Posterior vena cava (tissue), 2 donors: ENCODE results near the gene PTPRN2. TPM values are rescaled to one million over a fixed set of nuclear protein-coding genes. Genes with fewer than 3 reads are reported as not detected.

Experiments used
- DNase-seq: peaks from one replicate; pipeline ENCODE4 v3.0.0-alpha.2; 2020; ENCODE audit warnings: low spot score
- intact Hi-C, 2 donors: fragments of 100-400 bp; cut with DNase I; formaldehyde crosslinking; loops; one replicate each; pipeline versions ENCODE4 v1.14.1 to v1.14.2; 2022 to 2023
- total RNA-seq, 2 donors: library from RNA; stranded (reverse); fragmentation: NEBNext Ultra II Directional; extraction: Animal tissue kit (Norgen Biotek cat#: 25700); gene quantifications; one replicate each; pipeline ENCODE4 v1.2.1, GENCODE V29; 2021
- donor health status: DM: yes; HTN: yes; CAD: no.
- donor health status: DM: yes; HTN: yes; CAD: no.

The PTPRN2 gene
- total RNA-seq, 2 donors from 2014 or later = 1.6 to 2.8 TPM

GRCh38 chr7:158082761-158083160, 504.9 kb downstream of the PTPRN2 start:
- intact Hi-C loops = no loop called here
- peak; percentile 64 for DNase-seq

GRCh38 chr7:158080899-158081445, 506.7 kb downstream of the PTPRN2 start:
- DNase-seq = peak; percentile 64

GRCh38 chr7:158077934-158078910, 509.4 kb downstream of the PTPRN2 start:
- DNase-seq = peak; percentile 26
- intact Hi-C loops = no loop called here

More at GRCh38 chr7:158080899-158081445, 506.7 kb downstream of the PTPRN2 start:
- intact Hi-C loops = no loop called here

- peak; percentile 79 for DNase-seq
- intact Hi-C loops = no loop called here
Measured at GRCh38 chr7:158077151-158077840, 510.3 kb downstream of the PTPRN2 start.

GRCh38 chr7:158076656-158077055, 511.0 kb downstream of the PTPRN2 start:
- intact Hi-C loops = no loop called here
- DNase-seq = peak; percentile 74

- peak; percentile 73 for DNase-seq
- intact Hi-C loops = no loop called here
Measured at GRCh38 chr7:158076215-158076614, 511.4 kb downstream of the PTPRN2 start.

GRCh38 chr7:158075633-158076001, 512.0 kb downstream of the PTPRN2 start:
- intact Hi-C loops = no loop called here
- peak; percentile 66 for DNase-seq

- intact Hi-C loops = no loop called here
- DNase-seq = peak; percentile 78
Measured at GRCh38 chr7:158074896-158075632, 512.6 kb downstream of the PTPRN2 start.

- DNase-seq = peak; percentile 65
- intact Hi-C loops = no loop called here
Measured at GRCh38 chr7:158073845-158074840, 513.5 kb downstream of the PTPRN2 start.

GRCh38 chr7:158072991-158073730, 514.5 kb downstream of the PTPRN2 start:
- intact Hi-C loops = no loop called here
- DNase-seq = peak; percentile 56

GRCh38 chr7:158070222-158070920, 517.3 kb downstream of the PTPRN2 start:
- DNase-seq = peak; percentile 23
- intact Hi-C loops = no loop called here

GRCh38 chr7:158068853-158069252, 518.8 kb downstream of the PTPRN2 start:
- DNase-seq = peak; percentile 11
- intact Hi-C loops = no loop called here

- intact Hi-C loops = no loop called here
- DNase-seq = peak; percentile 80
Measured at GRCh38 chr7:158067931-158068482, 519.6 kb downstream of the PTPRN2 start.

GRCh38 chr7:158067219-158067930, 520.2 kb downstream of the PTPRN2 start:
- intact Hi-C loops = no loop called here

GRCh38 chr7:158066085-158066484, 521.5 kb downstream of the PTPRN2 start:
- intact Hi-C loops = no loop called here
- peak; percentile 55 for DNase-seq

More at GRCh38 chr7:158067219-158067930, 520.2 kb downstream of the PTPRN2 start:
- DNase-seq = peak; percentile 71

- DNase-seq = peak; percentile 61
- intact Hi-C loops = no loop called here
Measured at GRCh38 chr7:158065340-158065739, 522.3 kb downstream of the PTPRN2 start.
